ENCODE data around the gene NFYC. TPM values are rescaled to one million over a fixed set of nuclear protein-coding genes. Genes with fewer than 3 reads are reported as not detected.

NFYC gene
- total and polyA plus RNA-seq, 11 donors: 45.2 to 82.8 (median 66.1) TPM

- TF ChIP-seq, protein P1, sequence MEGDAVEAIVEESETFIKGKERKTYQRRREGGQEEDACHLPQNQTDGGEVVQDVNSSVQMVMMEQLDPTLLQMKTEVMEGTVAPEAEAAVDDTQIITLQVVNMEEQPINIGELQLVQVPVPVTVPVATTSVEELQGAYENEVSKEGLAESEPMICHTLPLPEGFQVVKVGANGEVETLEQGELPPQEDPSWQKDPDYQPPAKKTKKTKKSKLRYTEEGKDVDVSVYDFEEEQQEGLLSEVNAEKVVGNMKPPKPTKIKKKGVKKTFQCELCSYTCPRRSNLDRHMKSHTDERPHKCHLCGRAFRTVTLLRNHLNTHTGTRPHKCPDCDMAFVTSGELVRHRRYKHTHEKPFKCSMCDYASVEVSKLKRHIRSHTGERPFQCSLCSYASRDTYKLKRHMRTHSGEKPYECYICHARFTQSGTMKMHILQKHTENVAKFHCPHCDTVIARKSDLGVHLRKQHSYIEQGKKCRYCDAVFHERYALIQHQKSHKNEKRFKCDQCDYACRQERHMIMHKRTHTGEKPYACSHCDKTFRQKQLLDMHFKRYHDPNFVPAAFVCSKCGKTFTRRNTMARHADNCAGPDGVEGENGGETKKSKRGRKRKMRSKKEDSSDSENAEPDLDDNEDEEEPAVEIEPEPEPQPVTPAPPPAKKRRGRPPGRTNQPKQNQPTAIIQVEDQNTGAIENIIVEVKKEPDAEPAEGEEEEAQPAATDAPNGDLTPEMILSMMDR (IDR thresholded peaks at IDR 0.05): no peak
- TF ChIP-seq POLR2A (IDR thresholded peaks at IDR 0.05): no peak
- DNase-seq (no peak), ATAC-seq (no peak)
- peak overlapping the region; percentile 42 to 73 (median 62) for H3K4me3 ChIP-seq
- H3K27ac ChIP-seq: peak overlapping the region; percentile 75 to 91 (median 86)
- intact Hi-C loops (cut with DNase I): loop anchor here in 2 of 10 donors (1.0 to 5.0 kb wide), 3 partner anchors 19 to 92 kb away; partner anchors contain the start of gene NFYC (in 2 of the 2)
- no peaks in the 10 kb centered on the region for H3K9me3 ChIP-seq
- peaks cover 11 to 72% (median 48%) of the 10 kb centered on the region in 12 donors for H3K4me1 ChIP-seq
- H3K27me3 ChIP-seq: no peaks in the 10 kb centered on the region
- WGBS, 4 donors: 3 to 6% (median 4%) methylated on average over 3 of the region's 3 CpGs
- peaks cover 0 to 16% (median 0%) of the 10 kb centered on the region in 9 donors for H3K36me3 ChIP-seq
Observed at GRCh38 chr1:40709802-40710278, 18.3 kb downstream of the NFYC start.

- H3K27me3 ChIP-seq: no peaks in the 10 kb centered on the region
- TF ChIP-seq, protein P1 (IDR thresholded peaks at IDR 0.05): no peak
- no peak for TF ChIP-seq POLR2A (IDR thresholded peaks at IDR 0.05)
- DNase-seq (peak in 1 of 5 donors; percentile 15), ATAC-seq (peak in 2 of 4 donors; percentile 23 to 32)
- peaks cover 0 to 18% (median 0%) of the 10 kb centered on the region in 9 donors for H3K36me3 ChIP-seq
- WGBS, 4 donors: 3 to 12% (median 5%) methylated on average over 7 of the region's 7 CpGs
- H3K9me3 ChIP-seq: no peaks in the 10 kb centered on the region
- H3K4me3 ChIP-seq: peak overlapping the region; percentile 42 to 73 (median 62)
- H3K27ac ChIP-seq: peak overlapping the region; percentile 75 to 91 (median 86)
- peaks cover 8 to 74% (median 48%) of the 10 kb centered on the region in 12 donors for H3K4me1 ChIP-seq
- intact Hi-C loops (cut with DNase I): loop anchor here in 1 of 10 donors (1.0 to 5.0 kb wide), 2 partner anchors 19 to 92 kb away; partner anchors contain the start of gene NFYC
Observed at GRCh38 chr1:40710581-40711315, 19.2 kb downstream of the NFYC start.

- H3K27ac ChIP-seq: peak overlapping the region; percentile 75 to 91 (median 86)
- 1 to 5% (median 2%) methylated on average over 3 of the region's 3 CpGs for WGBS, 4 donors
- intact Hi-C loops (cut with DNase I): loop anchor here in 1 of 10 donors (5.0 kb wide), 1 partner anchor 91 kb away; no protein-coding TSS in a partner anchor
- no peaks in the 10 kb centered on the region for H3K27me3 ChIP-seq
- H3K36me3 ChIP-seq: peaks cover 0 to 18% (median 0%) of the 10 kb centered on the region in 9 donors
- no peaks in the 10 kb centered on the region for H3K9me3 ChIP-seq
- TF ChIP-seq, protein P1 (IDR thresholded peaks at IDR 0.05): no peak
- TF ChIP-seq POLR2A (IDR thresholded peaks at IDR 0.05): no peak
- H3K4me3 ChIP-seq: peak overlapping the region; percentile 42 to 73 (median 62)
- peak; percentile 4 to 52 (median 16) for ATAC-seq
- peak in 1 of 5 donors; percentile 19 for DNase-seq
- peaks cover 8 to 84% (median 56%) of the 10 kb centered on the region in 12 donors for H3K4me1 ChIP-seq
Observed at GRCh38 chr1:40711465-40712404, 20.2 kb downstream of the NFYC start.

All from heart left ventricle (tissue), 16 donors.